Natural killer cell (primary cell): Measurements from ENCODE around the gene SRPRB. TPM values are rescaled to one million over a fixed set of nuclear protein-coding genes. Genes with fewer than 3 reads are reported as not detected.

ENCODE experiments used
- ATAC-seq, 3 donors: fragments of 150-1000 bp in 2 of 3; fragments of 200-7000 bp in 1 of 3; cut with Tn5 transposase; 1 replicate in 1 of 3; 2 replicates in 2 of 3; pipeline ENCODE4 v1.10.0; 2021; ENCODE audit warnings: mild to moderate bottlenecking in 2 of 3, moderate library complexity in 2 of 3
- DNase-seq, 2 donors: peaks; one replicate each; pipeline versions ENCODE4 v3.0.0 to v3.0.0-alpha.2; 2013 to 2021; ENCODE audit warnings: mixed read lengths in 1 of 2
- H3K27ac ChIP-seq: one replicate; pipeline ENCODE4 v1.5.1; 2013; ENCODE audit warnings: mild to moderate bottlenecking, low read length
- H3K27me3 ChIP-seq: one replicate; pipeline ENCODE4 v1.6.1; 2013; ENCODE audit warnings: low read length; ENCODE audit not compliant: control insufficient read depth, insufficient read depth
- H3K36me3 ChIP-seq: one replicate; pipeline ENCODE4 v1.6.1; 2013; ENCODE audit warnings: low read length; ENCODE audit not compliant: control insufficient read depth, insufficient read depth
- H3K4me1 ChIP-seq: one replicate; pipeline ENCODE4 v1.6.1; 2013; ENCODE audit warnings: low read length; ENCODE audit not compliant: control insufficient read depth, insufficient read depth
- H3K4me3 ChIP-seq: one replicate; pipeline ENCODE4 v1.5.1; 2013; ENCODE audit warnings: low read length
- H3K9me3 ChIP-seq: one replicate; pipeline ENCODE4 v1.6.1; 2013; ENCODE audit warnings: low read length; ENCODE audit not compliant: control insufficient read depth, insufficient read depth
- H3K27ac Mint-ChIP-seq, 2 donors: one replicate each; pipeline ENCODE4 v1.8.0; 2022; ENCODE audit warnings: mild to moderate bottlenecking in 2 of 2, mixed read lengths in 2 of 2, moderate library complexity in 1 of 2
- H3K27me3 Mint-ChIP-seq, 2 donors: one replicate each; pipeline ENCODE4 v1.8.0; 2022; ENCODE audit warnings: low read depth in 2 of 2, mixed read lengths in 2 of 2
- H3K36me3 Mint-ChIP-seq: one replicate; pipeline ENCODE4 v1.8.0; 2022; ENCODE audit warnings: mixed read lengths
- H3K4me1 Mint-ChIP-seq, 2 donors: one replicate each; pipeline ENCODE4 v1.8.0; 2022; ENCODE audit warnings: mixed read lengths in 2 of 2
- H3K4me3 Mint-ChIP-seq: one replicate; pipeline ENCODE4 v1.8.0; 2022; ENCODE audit warnings: mild to moderate bottlenecking, moderate library complexity, mixed read lengths
- H3K9me3 Mint-ChIP-seq, 2 donors: one replicate each; pipeline ENCODE4 v1.8.0; 2022; ENCODE audit warnings: mixed read lengths in 2 of 2
- CTCF ChIP-seq: fragments of 200-600 bp; IDR thresholded peaks from one replicate; pipeline ENCODE4 v1.8.0; 2022; ENCODE audit warnings: antibody characterized with exemption
- WGBS: methylation state at CpG from one replicate; pipeline ENCODE4 v1.1.7; 2013; ENCODE audit warnings: missing lambda C conversion rate; ENCODE audit not compliant: insufficient coverage; 5-methylcytosine and 5-hydroxymethylcytosine counted together
- intact Hi-C: fragments of 100-400 bp; cut with micrococcal nuclease; formaldehyde crosslinking; loops from one replicate; pipeline ENCODE4 v1.14.2; 2022
- total RNA-seq, 4 donors: library from RNA; stranded (reverse); fragments of 120-200 nt in 1 of 4; gene quantifications; one replicate each; pipeline versions ENCODE4 v1.2.3 to v1.2.4, GENCODE V29; 2013 to 2022

SRPRB gene
- total RNA-seq, 3 donors from 2014 or later (not counting 1 experiment from before 2014, with no cell fraction given), result 19.8 to 26.4 (median 22.4) TPM

- Mint-ChIP-seq H3K4me1 (no peaks in the 10 kb centered on the region), H3K27me3 (no peaks in the 10 kb centered on the region), H3K27ac (no peak overlapping the region), H3K36me3 (no peaks in the 10 kb centered on the region), H3K9me3 (no peaks in the 10 kb centered on the region), H3K4me3 (no peak overlapping the region)
- no peak for TF ChIP-seq CTCF
- Histone ChIP-seq H3K9me3 (no peaks in the 10 kb centered on the region), H3K36me3 (no peaks in the 10 kb centered on the region), H3K4me3 (no peak overlapping the region), H3K4me1 (no peaks in the 10 kb centered on the region), H3K27me3 (no peaks in the 10 kb centered on the region), H3K27ac (no peak overlapping the region)
- no peak for DNase-seq
- 84% methylated on average over 4 of the region's 4 CpGs for WGBS
- no peak for ATAC-seq
- intact Hi-C loops, result no loop called here
These were observed 30.3 kb downstream of the SRPRB start for GRCh38 chr3:133835961-133836360.

- no peak for ATAC-seq
- Histone ChIP-seq H3K4me1 (no peaks in the 10 kb centered on the region), H3K27ac (no peak overlapping the region), H3K27me3 (no peaks in the 10 kb centered on the region), H3K4me3 (no peak overlapping the region), H3K36me3 (no peaks in the 10 kb centered on the region), H3K9me3 (no peaks in the 10 kb centered on the region)
- no peak for TF ChIP-seq CTCF
- Mint-ChIP-seq H3K27ac (no peak overlapping the region), H3K9me3 (no peaks in the 10 kb centered on the region), H3K4me1 (no peaks in the 10 kb centered on the region), H3K27me3 (no peaks in the 10 kb centered on the region), H3K4me3 (no peak overlapping the region), H3K36me3 (no peaks in the 10 kb centered on the region)
- WGBS, result 80% methylated on average over 6 of the region's 6 CpGs
- no peak for DNase-seq
- intact Hi-C loops, result no loop called here
These were observed 31.0 kb downstream of the SRPRB start for GRCh38 chr3:133836497-133837158.

- Histone ChIP-seq H3K4me3 (no peak overlapping the region), H3K36me3 (no peaks in the 10 kb centered on the region), H3K27me3 (no peaks in the 10 kb centered on the region), H3K9me3 (no peaks in the 10 kb centered on the region), H3K27ac (no peak overlapping the region), H3K4me1 (no peaks in the 10 kb centered on the region)
- H3K4me1 Mint-ChIP-seq, result no peaks in the 10 kb centered on the region
- no peaks in the 10 kb centered on the region for H3K9me3 Mint-ChIP-seq
- no peak for ATAC-seq
- TF ChIP-seq CTCF, result no peak
- no peaks in the 10 kb centered on the region for H3K36me3 Mint-ChIP-seq
- no peak overlapping the region for H3K4me3 Mint-ChIP-seq
- H3K27me3 Mint-ChIP-seq, result no peaks in the 10 kb centered on the region
- WGBS, result 90% methylated on average over 22 of the region's 22 CpGs
- no peak overlapping the region for H3K27ac Mint-ChIP-seq
- intact Hi-C loops, result no loop called here
- DNase-seq, result no peak
These were observed 32.1 kb downstream of the SRPRB start for GRCh38 chr3:133837487-133838295.
